Aorta (tissue), 5 donors: ENCODE measurements around the gene ERGIC3. TPM values are rescaled to one million over a fixed set of nuclear protein-coding genes. Genes with fewer than 3 reads are reported as not detected.

Experiments
- ATAC-seq: fragments of 200-7000 bp; cut with Tn5 transposase; one replicate; pipeline ENCODE4 v1.9.1; 2022; ENCODE audit warnings: moderate library complexity; ENCODE audit not compliant: low FRiP score
- DNase-seq, 2 donors: peaks; one replicate each; pipeline ENCODE4 v3.0.0-alpha.2; 2020
- H3K27ac ChIP-seq, 2 donors: one replicate each; pipeline ENCODE4 v1.5.1; 2013; ENCODE audit warnings: low read length in 2 of 2, mild to moderate bottlenecking in 2 of 2, moderate library complexity in 2 of 2, control low read depth in 1 of 2, inconsistent platforms in 1 of 2, low read depth in 1 of 2
- H3K27me3 ChIP-seq, 2 donors: one replicate each; pipeline ENCODE4 v1.6.1; 2013; ENCODE audit warnings: control low read depth in 1 of 2, low read length in 1 of 2, mild to moderate bottlenecking in 1 of 2, moderate library complexity in 1 of 2; ENCODE audit not compliant: insufficient read depth in 2 of 2, control insufficient read depth in 1 of 2
- H3K36me3 ChIP-seq, 2 donors: one replicate each; pipeline ENCODE4 v1.6.1; 2013; ENCODE audit warnings: control low read depth in 1 of 2, low read length in 1 of 2, mild to moderate bottlenecking in 1 of 2; ENCODE audit not compliant: insufficient read depth in 2 of 2, control insufficient read depth in 1 of 2
- H3K4me1 ChIP-seq, 2 donors: one replicate each; pipeline ENCODE4 v1.6.1; 2013; ENCODE audit warnings: low read length in 2 of 2, control low read depth in 1 of 2, mild to moderate bottlenecking in 1 of 2, moderate library complexity in 1 of 2; ENCODE audit not compliant: insufficient read depth in 2 of 2, control insufficient read depth in 1 of 2
- H3K4me3 ChIP-seq, 2 donors: one replicate each; pipeline ENCODE4 v1.5.1; 2013; ENCODE audit warnings: low read length in 2 of 2, control low read depth in 1 of 2, mild to moderate bottlenecking in 1 of 2
- H3K9me3 ChIP-seq: one replicate; pipeline ENCODE4 v1.6.1; 2013; ENCODE audit warnings: mild to moderate bottlenecking, low read length; ENCODE audit not compliant: control insufficient read depth
- WGBS, 2 donors: extraction: QIAGEN DNeasy Blood & Tissue Kit; methylation state at CpG; one replicate each; pipeline ENCODE4 v1.1.7; 2013; 5-methylcytosine and 5-hydroxymethylcytosine counted together
- intact Hi-C, 2 donors: fragments of 100-400 bp; cut with DNase I; formaldehyde crosslinking; loops; one replicate each; pipeline versions ENCODE4 v1.14.2 to v1.15.0; 2022
- long read RNA-seq, 2 donors: library from polyadenylated mRNA; unstranded; transcript quantifications; one replicate each; pipeline ENCODE4 v2.0.0, GENCODE V29; 2020 to 2021
- polyA plus RNA-seq, 2 donors: library from polyadenylated mRNA; stranded (reverse); fragments of 200-250 nt; gene quantifications; one replicate each; pipeline ENCODE4 v1.2.3, GENCODE V29; 2013
- total RNA-seq, 2 donors: library from RNA; stranded (reverse); fragmentation: NEBNext Ultra II Directional; extraction: Animal tissue kit (Norgen Biotek cat#: 25700); gene quantifications; one replicate each; pipeline ENCODE4 v1.2.1, GENCODE V29; 2021
- donor health status: healthy with polysubstance abuse.
- donor health status: Bipolar disorder and iron deficiency.
- donor health status: DM: no; HTN: no; CAD: no.
- donor health status: DM: no; HTN: no; CAD: no.
- donor health status: DM: yes; HTN: yes; CAD: no.

The ERGIC3 gene
- total RNA-seq (100 to 1,000 TPM; 140 to 166 TPM), polyA plus RNA-seq (100 to 1,000 TPM; 178 to 254 TPM)
- long read RNA-seq, donor 1, transcript ERGIC3-202 (13 exons, 1,359 nt): major isoform, 624 of 695 reads
- long read RNA-seq, donor 1, partial matches to known transcripts: 15 of 695 reads
- long read RNA-seq, donor 1, other reads (novel, unspliced or antisense): 52 of 695 reads
- long read RNA-seq, donor 2, transcript ERGIC3-202 (13 exons, 1,359 nt): major isoform, 74 of 82 reads
- long read RNA-seq, donor 2, partial matches to known transcripts: 3 of 82 reads
- long read RNA-seq, donor 2, other reads (novel, unspliced or antisense): 5 of 82 reads

DNA sequence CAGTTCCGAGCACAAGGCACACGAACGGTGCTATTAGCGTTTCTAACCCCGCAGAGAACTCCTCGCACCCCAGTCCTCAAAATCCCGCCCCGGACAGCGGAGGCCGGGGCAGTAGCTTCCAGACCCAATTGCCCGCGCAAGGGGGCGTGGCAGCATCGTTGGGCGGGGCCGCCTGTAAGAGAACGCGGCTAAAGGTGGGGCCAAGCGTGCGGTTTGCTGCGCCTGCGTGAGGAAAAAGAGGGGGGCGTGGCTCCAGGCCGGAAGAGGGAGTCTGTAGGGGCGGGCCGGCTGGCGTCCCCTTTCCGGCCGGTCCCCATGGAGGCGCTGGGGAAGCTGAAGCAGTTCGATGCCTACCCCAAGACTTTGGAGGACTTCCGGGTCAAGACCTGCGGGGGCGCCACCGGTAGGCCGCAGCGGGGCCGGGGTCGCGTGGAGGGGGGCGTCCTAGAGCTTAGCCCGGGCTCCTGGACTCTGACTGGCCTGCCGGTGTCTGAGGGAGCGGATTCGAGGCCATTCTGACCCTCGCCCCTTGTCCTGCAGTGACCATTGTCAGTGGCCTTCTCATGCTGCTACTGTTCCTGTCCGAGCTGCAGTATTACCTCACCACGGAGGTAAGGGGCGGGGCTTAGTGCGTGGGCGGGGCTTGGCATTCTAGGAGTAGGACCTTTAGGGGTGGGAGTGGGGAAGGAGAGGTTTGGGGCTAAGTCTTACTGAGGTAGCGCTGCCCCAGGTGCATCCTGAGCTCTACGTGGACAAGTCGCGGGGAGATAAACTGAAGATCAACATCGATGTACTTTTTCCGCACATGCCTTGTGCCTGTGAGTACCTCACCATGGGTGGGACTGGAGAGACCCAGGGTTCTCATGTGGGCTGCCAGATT is at the start of gene ERGIC3:
TSS of gene ERGIC3 (plus strand) at position 296 of the 880 bp plus-strand sequence. CDS start at position 316, 20 bp downstream.
- H3K4me1 ChIP-seq: no peaks in the 10 kb centered on the region

DNA sequence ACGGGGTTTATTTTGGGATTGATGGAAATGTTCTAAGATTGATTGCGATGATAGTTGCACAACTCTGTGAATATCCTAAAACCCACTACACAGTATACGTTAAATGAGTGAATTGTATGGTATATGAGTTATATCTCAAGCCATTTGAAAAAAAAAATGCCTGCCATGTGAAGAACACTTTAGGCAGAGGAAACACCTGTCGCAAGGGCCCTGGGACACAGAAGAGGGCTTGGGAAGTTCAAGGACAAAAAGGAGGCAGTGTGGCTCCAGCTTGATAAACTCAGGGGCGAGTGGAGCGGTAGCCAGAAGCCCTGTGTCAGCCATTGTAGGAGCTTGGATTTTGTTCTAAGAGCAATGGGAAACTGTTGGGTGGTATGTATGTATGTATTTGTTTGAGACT is 49.5 kb upstream of the ERGIC3 start:
- WGBS, 2 donors: 95 to 96% methylated on average over 6 of the region's 6 CpGs
- H3K36me3 ChIP-seq: peaks cover 2 to 9% of the 10 kb centered on the region in 2 donors
- H3K9me3 ChIP-seq: no peaks in the 10 kb centered on the region

More for the DNA sequence above, at the start of gene ERGIC3:
- 3 to 4% methylated on average over 50 to 57 of the region's 57 CpGs for WGBS, 2 donors
- Histone ChIP-seq H3K27me3 (no peaks in the 10 kb centered on the region), H3K27ac (no peak within 1 kb of the TSS), H3K4me3 (peak within 1 kb of the TSS; percentile 46 to 77), H3K36me3 (peaks cover 0 to 3% of the 10 kb centered on the region in 2 donors), H3K9me3 (no peaks in the 10 kb centered on the region)
- peak; percentile 98 for ATAC-seq
- intact Hi-C loops: loop anchor here in 1 of 2 donors (5.0 kb wide), 1 partner anchor 510 kb away; no protein-coding TSS in a partner anchor
- DNase-seq: peak; percentile 98 to 99

DNA sequence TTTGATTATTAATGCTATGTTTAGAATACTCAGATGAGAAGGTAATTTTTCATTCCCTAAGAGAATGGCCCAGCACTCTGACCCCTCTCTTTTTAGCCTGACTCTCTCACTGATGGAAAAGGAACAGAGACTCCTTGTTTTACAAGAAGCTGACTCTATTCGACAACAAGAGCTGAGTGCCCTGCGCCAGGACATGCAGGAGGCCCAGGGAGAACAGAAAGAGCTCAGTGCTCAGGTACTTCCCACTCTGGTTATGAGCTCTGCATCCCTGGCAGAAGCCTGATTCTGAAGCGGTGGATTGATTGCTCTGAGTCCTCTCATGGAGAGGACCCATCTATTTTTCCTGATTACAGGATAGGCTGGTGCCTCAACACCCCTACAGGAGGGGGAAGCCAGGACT is 45.4 kb upstream of the ERGIC3 start:
- no peak overlapping the region for H3K27ac ChIP-seq
- no peaks in the 10 kb centered on the region for H3K9me3 ChIP-seq
- ATAC-seq (no peak), DNase-seq (no peak)
- H3K4me1 ChIP-seq: no peaks in the 10 kb centered on the region
- peaks cover 0 to 6% of the 10 kb centered on the region in 2 donors for H3K36me3 ChIP-seq
- no peaks in the 10 kb centered on the region for H3K27me3 ChIP-seq
- 94 to 95% methylated on average over 3 of the region's 3 CpGs for WGBS, 2 donors
- no peak overlapping the region for H3K4me3 ChIP-seq
- intact Hi-C loops: no loop called here

More for the DNA sequence above, 49.5 kb upstream of the ERGIC3 start:
- H3K27ac ChIP-seq: no peak overlapping the region
- no peaks in the 10 kb centered on the region for H3K4me1 ChIP-seq
- no peaks in the 10 kb centered on the region for H3K27me3 ChIP-seq
- no peak overlapping the region for H3K4me3 ChIP-seq
- no peak for ATAC-seq
- DNase-seq: no peak
- intact Hi-C loops: no loop called here

DNA sequence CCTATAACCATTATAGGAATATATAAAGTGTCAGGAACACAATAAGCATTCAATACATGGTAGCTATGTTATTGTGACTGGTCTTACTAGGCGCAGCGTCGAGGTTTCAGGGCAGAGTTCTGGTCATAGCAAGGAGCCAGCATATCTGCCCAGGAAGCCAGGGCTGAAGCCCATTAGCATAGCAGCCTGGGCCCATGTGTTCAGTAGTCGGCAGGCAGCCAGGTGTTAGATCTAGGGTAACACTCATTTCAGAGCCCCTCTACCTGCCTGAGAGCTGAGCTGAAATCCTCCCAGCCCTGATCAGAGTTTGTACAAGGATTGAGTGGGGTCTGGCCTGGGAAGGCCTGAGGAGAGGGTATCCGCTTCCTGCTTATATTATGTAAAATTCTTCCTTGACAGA is 44.6 kb upstream of the ERGIC3 start:
- Histone ChIP-seq H3K27me3 (no peaks in the 10 kb centered on the region), H3K36me3 (peaks cover 0 to 8% of the 10 kb centered on the region in 2 donors), H3K4me1 (no peaks in the 10 kb centered on the region), H3K27ac (peak overlapping the region in 1 of 2 donors; percentile 34), H3K9me3 (no peaks in the 10 kb centered on the region), H3K4me3 (no peak overlapping the region)
- WGBS, 2 donors: 87 to 89% methylated on average over 5 of the region's 5 CpGs
- ATAC-seq: no peak
- intact Hi-C loops: no loop called here
- DNase-seq: no peak

DNA sequence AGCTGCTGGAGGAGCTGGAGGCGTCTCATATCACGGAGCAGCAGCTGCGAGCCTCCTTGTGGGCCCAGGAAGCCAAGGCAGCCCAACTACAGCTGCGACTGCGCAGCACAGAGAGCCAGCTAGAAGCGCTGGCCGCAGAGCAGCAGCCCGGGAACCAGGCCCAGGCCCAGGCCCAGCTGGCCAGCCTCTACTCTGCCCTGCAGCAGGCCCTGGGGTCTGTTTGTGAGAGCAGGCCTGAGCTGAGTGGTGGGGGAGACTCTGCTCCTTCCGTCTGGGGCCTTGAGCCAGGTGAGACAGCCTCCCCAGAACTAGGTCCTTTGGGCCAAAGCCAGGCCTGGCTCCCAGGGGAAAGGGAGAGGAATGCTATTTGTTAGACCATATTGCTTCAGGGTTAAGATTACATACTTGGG is 44.1 kb upstream of the ERGIC3 start:
- H3K27ac ChIP-seq: no peak overlapping the region
- WGBS, 2 donors: 51 to 61% methylated on average over 9 of the region's 9 CpGs
- no peaks in the 10 kb centered on the region for H3K27me3 ChIP-seq
- peak; percentile 79 to 86 for DNase-seq
- H3K4me3 ChIP-seq: no peak overlapping the region
- ATAC-seq: peak; percentile 85
- intact Hi-C loops: no loop called here
- H3K36me3 ChIP-seq: peaks cover 0 to 11% of the 10 kb centered on the region in 2 donors
- no peaks in the 10 kb centered on the region for H3K9me3 ChIP-seq
- H3K4me1 ChIP-seq: no peaks in the 10 kb centered on the region

DNA sequence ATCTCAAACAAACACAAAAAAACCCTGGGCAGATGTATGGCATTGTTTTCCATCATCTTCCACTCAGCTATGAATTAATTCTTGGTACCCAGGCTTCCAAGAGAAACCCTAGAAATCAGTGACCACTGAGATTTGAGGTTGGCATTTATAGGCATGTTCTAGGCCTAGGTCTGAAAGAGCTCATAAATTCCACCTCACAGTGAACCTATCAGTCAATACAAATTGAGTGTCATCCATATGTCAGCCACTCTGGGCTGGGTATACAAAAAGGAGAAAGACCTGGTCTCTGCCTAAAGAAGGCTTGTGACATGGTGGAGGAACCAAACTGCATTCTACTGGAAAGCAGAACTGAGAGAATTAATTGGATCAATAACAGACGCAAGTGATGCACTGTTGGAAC is 42.6 kb upstream of the ERGIC3 start:
- Histone ChIP-seq H3K9me3 (no peaks in the 10 kb centered on the region), H3K27me3 (no peaks in the 10 kb centered on the region), H3K4me3 (no peak overlapping the region), H3K4me1 (no peaks in the 10 kb centered on the region), H3K27ac (no peak overlapping the region), H3K36me3 (peaks cover 0 to 14% of the 10 kb centered on the region in 2 donors)
- WGBS, 2 donors: 84 to 90% methylated on average over 1 of the region's 1 CpG
- DNase-seq: no peak
- intact Hi-C loops: no loop called here
- no peak for ATAC-seq

DNA sequence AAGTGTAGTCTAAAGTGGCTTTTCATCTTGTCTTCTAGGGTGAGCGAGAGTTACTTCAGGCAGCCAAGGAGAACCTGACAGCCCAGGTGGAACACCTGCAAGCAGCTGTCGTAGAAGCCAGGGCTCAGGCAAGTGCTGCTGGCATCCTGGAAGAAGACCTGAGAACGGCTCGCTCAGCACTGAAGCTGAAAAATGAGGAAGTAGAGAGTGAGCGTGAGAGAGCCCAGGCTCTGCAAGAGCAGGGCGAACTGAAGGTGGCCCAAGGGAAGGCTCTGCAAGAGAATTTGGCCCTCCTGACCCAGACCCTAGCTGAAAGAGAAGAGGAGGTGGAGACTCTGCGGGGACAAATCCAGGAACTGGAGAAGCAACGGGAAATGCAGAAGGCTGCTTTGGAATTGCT is 39.5 kb upstream of the ERGIC3 start:
- Histone ChIP-seq H3K27ac (no peak overlapping the region), H3K4me1 (no peaks in the 10 kb centered on the region), H3K4me3 (no peak overlapping the region), H3K9me3 (no peaks in the 10 kb centered on the region), H3K36me3 (peaks cover 0 to 11% of the 10 kb centered on the region in 2 donors), H3K27me3 (no peaks in the 10 kb centered on the region)
- WGBS, 2 donors: 92 to 93% methylated on average over 8 of the region's 8 CpGs
- no peak for DNase-seq
- intact Hi-C loops: no loop called here
- no peak for ATAC-seq

DNA sequence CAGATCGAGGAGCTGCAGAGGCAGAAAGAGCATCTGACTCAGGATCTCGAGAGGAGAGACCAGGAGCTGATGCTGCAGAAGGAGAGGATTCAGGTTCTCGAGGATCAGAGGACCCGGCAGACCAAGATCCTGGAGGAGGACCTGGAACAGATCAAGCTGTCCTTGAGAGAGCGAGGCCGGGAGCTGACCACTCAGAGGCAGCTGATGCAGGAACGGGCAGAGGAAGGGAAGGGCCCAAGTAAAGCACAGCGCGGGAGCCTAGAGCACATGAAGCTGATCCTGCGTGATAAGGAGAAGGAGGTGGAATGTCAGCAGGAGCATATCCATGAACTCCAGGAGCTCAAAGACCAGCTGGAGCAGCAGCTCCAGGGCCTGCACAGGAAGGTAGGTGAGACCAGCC is 38.6 kb upstream of the ERGIC3 start:
- peaks cover 0 to 16% of the 10 kb centered on the region in 2 donors for H3K36me3 ChIP-seq
- H3K27me3 ChIP-seq: no peaks in the 10 kb centered on the region
- 94 to 96% methylated on average over 10 of the region's 10 CpGs for WGBS, 2 donors
- no peak for ATAC-seq
- no peaks in the 10 kb centered on the region for H3K4me1 ChIP-seq
- DNase-seq: no peak
- intact Hi-C loops: no loop called here
- H3K9me3 ChIP-seq: no peaks in the 10 kb centered on the region
- no peak overlapping the region for H3K4me3 ChIP-seq
- H3K27ac ChIP-seq: no peak overlapping the region
